ENCODE results near the gene CLIC4.

CLIC4 gene

DNA sequence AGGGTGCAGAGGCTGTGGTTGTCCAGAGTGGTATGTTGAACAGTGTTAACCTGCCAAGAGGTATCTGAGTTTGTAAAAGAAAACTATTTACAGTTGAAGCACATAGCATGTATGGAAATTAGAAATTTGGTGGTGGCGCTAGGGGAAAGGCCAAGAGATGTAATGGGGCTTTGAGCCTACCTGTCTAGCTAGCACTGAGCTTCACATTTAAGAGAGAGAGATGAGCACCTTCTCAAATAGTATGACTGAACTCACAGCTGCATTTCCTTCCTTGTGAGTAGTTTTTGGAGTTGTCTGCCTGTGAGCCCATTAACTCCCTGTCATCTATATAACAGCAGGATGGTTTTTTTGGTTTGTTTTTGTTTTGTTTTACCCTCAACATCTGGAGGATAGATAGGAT, 4.0 kb downstream of the CLIC4 start (continued):
- TF ChIP-seq, protein P1, sequence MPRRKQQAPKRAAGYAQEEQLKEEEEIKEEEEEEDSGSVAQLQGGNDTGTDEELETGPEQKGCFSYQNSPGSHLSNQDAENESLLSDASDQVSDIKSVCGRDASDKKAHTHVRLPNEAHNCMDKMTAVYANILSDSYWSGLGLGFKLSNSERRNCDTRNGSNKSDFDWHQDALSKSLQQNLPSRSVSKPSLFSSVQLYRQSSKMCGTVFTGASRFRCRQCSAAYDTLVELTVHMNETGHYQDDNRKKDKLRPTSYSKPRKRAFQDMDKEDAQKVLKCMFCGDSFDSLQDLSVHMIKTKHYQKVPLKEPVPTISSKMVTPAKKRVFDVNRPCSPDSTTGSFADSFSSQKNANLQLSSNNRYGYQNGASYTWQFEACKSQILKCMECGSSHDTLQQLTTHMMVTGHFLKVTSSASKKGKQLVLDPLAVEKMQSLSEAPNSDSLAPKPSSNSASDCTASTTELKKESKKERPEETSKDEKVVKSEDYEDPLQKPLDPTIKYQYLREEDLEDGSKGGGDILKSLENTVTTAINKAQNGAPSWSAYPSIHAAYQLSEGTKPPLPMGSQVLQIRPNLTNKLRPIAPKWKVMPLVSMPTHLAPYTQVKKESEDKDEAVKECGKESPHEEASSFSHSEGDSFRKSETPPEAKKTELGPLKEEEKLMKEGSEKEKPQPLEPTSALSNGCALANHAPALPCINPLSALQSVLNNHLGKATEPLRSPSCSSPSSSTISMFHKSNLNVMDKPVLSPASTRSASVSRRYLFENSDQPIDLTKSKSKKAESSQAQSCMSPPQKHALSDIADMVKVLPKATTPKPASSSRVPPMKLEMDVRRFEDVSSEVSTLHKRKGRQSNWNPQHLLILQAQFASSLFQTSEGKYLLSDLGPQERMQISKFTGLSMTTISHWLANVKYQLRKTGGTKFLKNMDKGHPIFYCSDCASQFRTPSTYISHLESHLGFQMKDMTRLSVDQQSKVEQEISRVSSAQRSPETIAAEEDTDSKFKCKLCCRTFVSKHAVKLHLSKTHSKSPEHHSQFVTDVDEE (CRISPR knock-in tag; IDR thresholded peaks at IDR 0.05): no peak
- TF ChIP-seq PPARA (CRISPR knock-in tag; IDR thresholded peaks at IDR 0.05; ENCODE audit: borderline replicate concordance) (no peak), RARB (CRISPR knock-in tag; IDR thresholded peaks at IDR 0.05) (no peak)

DNA sequence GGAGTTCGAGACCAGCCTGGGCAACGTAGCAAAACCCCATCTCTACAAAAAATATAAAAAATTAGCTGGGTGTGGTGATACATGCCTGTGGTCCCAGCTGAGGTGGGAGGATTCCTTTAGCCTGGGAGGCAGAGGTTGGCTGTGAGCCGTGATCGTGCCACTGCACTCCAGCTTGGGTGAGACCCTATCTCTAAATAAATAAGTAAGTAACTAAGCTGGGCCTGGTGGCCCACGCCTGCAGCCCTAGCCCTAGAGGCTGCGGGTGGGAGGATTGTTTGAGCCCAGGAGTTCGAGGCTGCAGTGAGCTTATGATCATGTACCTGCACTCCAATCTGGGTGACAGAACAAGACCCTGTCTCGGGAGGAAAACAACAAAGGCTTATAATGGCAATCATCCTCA, 4.6 kb downstream of the CLIC4 start:
- TF ChIP-seq ZNF565 (CRISPR knock-in tag; conservative IDR thresholded peaks at IDR 0.05; ENCODE audit: low read depth) (no peak), ZFP30 (CRISPR knock-in tag; IDR thresholded peaks at IDR 0.05) (no peak), ZNF70 (CRISPR knock-in tag; IDR thresholded peaks at IDR 0.05) (no peak), TOX (CRISPR knock-in tag; IDR thresholded peaks at IDR 0.05; ENCODE audit: borderline replicate concordance) (no peak), ARNTL (CRISPR knock-in tag; IDR thresholded peaks at IDR 0.05; ENCODE audit: borderline replicate concordance, low read depth) (no peak), OSR1 (CRISPR knock-in tag; IDR thresholded peaks at IDR 0.05) (no peak), TCF4 (CRISPR knock-in tag; IDR thresholded peaks at IDR 0.05; ENCODE audit: borderline replicate concordance) (no peak), GLIS3 (CRISPR knock-in tag; IDR thresholded peaks at IDR 0.05) (no peak), ZC3H10 (CRISPR knock-in tag; IDR thresholded peaks at IDR 0.05) (no peak), RARB (CRISPR knock-in tag; IDR thresholded peaks at IDR 0.05) (no peak), ESRRG (CRISPR knock-in tag; IDR thresholded peaks at IDR 0.05) (no peak), PPARA (CRISPR knock-in tag; IDR thresholded peaks at IDR 0.05; ENCODE audit: borderline replicate concordance) (no peak), ZFP3 (CRISPR knock-in tag; IDR thresholded peaks at IDR 0.05) (no peak), ZNF8 (CRISPR knock-in tag; IDR thresholded peaks at IDR 0.05) (no peak)
- TF ChIP-seq, protein P2, sequence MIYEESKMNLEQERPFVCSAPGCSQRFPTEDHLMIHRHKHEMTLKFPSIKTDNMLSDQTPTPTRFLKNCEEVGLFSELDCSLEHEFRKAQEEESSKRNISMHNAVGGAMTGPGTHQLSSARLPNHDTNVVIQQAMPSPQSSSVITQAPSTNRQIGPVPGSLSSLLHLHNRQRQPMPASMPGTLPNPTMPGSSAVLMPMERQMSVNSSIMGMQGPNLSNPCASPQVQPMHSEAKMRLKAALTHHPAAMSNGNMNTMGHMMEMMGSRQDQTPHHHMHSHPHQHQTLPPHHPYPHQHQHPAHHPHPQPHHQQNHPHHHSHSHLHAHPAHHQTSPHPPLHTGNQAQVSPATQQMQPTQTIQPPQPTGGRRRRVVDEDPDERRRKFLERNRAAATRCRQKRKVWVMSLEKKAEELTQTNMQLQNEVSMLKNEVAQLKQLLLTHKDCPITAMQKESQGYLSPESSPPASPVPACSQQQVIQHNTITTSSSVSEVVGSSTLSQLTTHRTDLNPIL (CRISPR knock-in tag; IDR thresholded peaks at IDR 0.05; ENCODE audit: low read depth): no peak
- TF ChIP-seq, protein P3, sequence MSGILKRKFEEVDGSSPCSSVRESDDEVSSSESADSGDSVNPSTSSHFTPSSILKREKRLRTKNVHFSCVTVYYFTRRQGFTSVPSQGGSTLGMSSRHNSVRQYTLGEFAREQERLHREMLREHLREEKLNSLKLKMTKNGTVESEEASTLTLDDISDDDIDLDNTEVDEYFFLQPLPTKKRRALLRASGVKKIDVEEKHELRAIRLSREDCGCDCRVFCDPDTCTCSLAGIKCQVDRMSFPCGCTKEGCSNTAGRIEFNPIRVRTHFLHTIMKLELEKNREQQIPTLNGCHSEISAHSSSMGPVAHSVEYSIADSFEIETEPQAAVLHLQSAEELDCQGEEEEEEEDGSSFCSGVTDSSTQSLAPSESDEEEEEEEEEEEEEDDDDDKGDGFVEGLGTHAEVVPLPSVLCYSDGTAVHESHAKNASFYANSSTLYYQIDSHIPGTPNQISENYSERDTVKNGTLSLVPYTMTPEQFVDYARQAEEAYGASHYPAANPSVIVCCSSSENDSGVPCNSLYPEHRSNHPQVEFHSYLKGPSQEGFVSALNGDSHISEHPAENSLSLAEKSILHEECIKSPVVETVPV (CRISPR knock-in tag; IDR thresholded peaks at IDR 0.05): no peak
- TF ChIP-seq, protein P1 (CRISPR knock-in tag; IDR thresholded peaks at IDR 0.05): no peak
- ATAC-seq: no peak

DNA sequence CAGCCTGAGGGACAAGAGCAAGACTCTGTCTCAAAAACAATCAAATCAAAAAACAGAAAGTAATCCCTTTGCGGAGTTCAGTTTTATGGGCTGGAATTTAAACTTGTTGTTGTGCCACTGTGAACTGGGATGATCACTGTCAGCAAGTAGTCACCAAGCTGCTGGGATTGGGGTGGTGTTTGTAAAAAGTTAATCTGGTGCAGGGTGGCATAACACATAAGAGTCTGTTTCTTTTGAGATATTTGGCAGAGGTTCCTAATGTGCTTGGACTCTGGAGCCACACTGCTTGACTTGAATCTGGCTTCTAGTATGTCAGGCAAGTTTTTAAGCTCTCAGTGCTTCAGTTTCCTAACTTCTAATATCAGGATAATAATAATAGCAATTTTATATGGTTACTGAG, 6.6 kb downstream of the CLIC4 start:
- peak; percentile 10; the same call in 2 of the 3 replicates for ATAC-seq
- TF ChIP-seq CSDC2 (CRISPR knock-in tag; IDR thresholded peaks at IDR 0.05) (no peak), GLIS3 (CRISPR knock-in tag; IDR thresholded peaks at IDR 0.05) (no peak), ARNTL (CRISPR knock-in tag; IDR thresholded peaks at IDR 0.05; ENCODE audit: borderline replicate concordance, low read depth) (no peak)
- TF ChIP-seq, protein P4, sequence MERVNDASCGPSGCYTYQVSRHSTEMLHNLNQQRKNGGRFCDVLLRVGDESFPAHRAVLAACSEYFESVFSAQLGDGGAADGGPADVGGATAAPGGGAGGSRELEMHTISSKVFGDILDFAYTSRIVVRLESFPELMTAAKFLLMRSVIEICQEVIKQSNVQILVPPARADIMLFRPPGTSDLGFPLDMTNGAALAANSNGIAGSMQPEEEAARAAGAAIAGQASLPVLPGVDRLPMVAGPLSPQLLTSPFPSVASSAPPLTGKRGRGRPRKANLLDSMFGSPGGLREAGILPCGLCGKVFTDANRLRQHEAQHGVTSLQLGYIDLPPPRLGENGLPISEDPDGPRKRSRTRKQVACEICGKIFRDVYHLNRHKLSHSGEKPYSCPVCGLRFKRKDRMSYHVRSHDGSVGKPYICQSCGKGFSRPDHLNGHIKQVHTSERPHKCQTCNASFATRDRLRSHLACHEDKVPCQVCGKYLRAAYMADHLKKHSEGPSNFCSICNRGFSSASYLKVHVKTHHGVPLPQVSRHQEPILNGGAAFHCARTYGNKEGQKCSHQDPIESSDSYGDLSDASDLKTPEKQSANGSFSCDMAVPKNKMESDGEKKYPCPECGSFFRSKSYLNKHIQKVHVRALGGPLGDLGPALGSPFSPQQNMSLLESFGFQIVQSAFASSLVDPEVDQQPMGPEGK (CRISPR knock-in tag; IDR thresholded peaks at IDR 0.05; ENCODE audit: borderline replicate concordance): no peak
